ENCODE measurements around the gene CNN3.

GRCh38 chr1:94920061-94920460 is 6.8 kb downstream of the CNN3 start:
- TF ChIP-seq POLR2A (IDR thresholded peaks at IDR 0.05; ENCODE audit: low read length): no peak
- no peak for TF ChIP-seq GATA1 (IDR thresholded peaks at IDR 0.05; ENCODE audit: low read depth, low read length)

All from erythroblast (primary cell).